ENCODE results near the gene ODAD2. TPM values are rescaled to one million over a fixed set of nuclear protein-coding genes. Genes with fewer than 3 reads are reported as not detected.

The ODAD2 gene
- total RNA-seq, 2 donors from 2014 or later: 0.66 TPM; not detected in 1

DNA sequence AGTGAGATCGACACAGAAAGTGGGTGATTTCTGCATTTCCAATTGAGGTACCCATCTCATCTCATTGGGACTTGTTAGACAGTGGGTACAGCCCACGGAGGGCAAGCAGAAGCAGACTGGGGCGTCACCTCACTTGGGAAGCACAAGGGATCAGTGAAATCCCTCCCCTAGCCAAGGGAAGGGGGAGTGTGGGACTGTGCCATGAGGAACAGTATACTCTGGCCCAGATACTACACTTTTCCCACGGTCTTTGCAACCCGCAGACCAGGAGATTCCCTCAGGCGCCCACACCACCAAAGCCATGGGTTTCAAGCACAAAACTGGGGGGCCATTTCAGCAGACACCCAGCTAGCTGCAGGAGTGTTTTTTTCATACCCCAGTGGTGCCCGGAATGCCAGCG, 99.8 kb downstream of the ODAD2 start:
- Histone ChIP-seq H3K4me1 (no peaks in the 10 kb centered on the region), H3K9me3 (no peaks in the 10 kb centered on the region), H3K27me3 (no peaks in the 10 kb centered on the region), H3K36me3 (replicated peaks in 1 of 2; ENCODE audit: insufficient read depth in 1 of 2, low read depth in 2 of 2) (no peaks in the 10 kb centered on the region), H3K4me3 (no peak overlapping the region), H3K27ac (no peak overlapping the region)
- intact Hi-C loops (cut with DNase I): no loop called here
- WGBS, 2 donors: 66 to 67% methylated on average over 6 of the region's 8 CpGs
- no peak for TF ChIP-seq POLR2A (IDR thresholded peaks at IDR 0.05)
- TF ChIP-seq, protein P1, sequence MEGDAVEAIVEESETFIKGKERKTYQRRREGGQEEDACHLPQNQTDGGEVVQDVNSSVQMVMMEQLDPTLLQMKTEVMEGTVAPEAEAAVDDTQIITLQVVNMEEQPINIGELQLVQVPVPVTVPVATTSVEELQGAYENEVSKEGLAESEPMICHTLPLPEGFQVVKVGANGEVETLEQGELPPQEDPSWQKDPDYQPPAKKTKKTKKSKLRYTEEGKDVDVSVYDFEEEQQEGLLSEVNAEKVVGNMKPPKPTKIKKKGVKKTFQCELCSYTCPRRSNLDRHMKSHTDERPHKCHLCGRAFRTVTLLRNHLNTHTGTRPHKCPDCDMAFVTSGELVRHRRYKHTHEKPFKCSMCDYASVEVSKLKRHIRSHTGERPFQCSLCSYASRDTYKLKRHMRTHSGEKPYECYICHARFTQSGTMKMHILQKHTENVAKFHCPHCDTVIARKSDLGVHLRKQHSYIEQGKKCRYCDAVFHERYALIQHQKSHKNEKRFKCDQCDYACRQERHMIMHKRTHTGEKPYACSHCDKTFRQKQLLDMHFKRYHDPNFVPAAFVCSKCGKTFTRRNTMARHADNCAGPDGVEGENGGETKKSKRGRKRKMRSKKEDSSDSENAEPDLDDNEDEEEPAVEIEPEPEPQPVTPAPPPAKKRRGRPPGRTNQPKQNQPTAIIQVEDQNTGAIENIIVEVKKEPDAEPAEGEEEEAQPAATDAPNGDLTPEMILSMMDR (IDR thresholded peaks at IDR 0.05): no peak
- ATAC-seq (no peak), DNase-seq (no peak)

- H3K36me3 ChIP-seq (replicated peaks in 1 of 2; ENCODE audit: insufficient read depth in 1 of 2, low read depth in 2 of 2): no peaks in the 10 kb centered on the region
- WGBS, 2 donors: 53 to 54% methylated on average over 6 to 7 of the region's 7 CpGs
- DNase-seq (no peak), ATAC-seq (no peak)
- no peaks in the 10 kb centered on the region for H3K4me1 ChIP-seq
- H3K4me3 ChIP-seq: no peak overlapping the region
- TF ChIP-seq, protein P1 (IDR thresholded peaks at IDR 0.05): no peak
- TF ChIP-seq POLR2A (IDR thresholded peaks at IDR 0.05): no peak
- H3K27ac ChIP-seq: no peak overlapping the region
- no peaks in the 10 kb centered on the region for H3K9me3 ChIP-seq
- intact Hi-C loops (cut with DNase I): no loop called here
- no peaks in the 10 kb centered on the region for H3K27me3 ChIP-seq
Observed at GRCh38 chr10:27893358-27893954, 105.4 kb downstream of the ODAD2 start.

DNA sequence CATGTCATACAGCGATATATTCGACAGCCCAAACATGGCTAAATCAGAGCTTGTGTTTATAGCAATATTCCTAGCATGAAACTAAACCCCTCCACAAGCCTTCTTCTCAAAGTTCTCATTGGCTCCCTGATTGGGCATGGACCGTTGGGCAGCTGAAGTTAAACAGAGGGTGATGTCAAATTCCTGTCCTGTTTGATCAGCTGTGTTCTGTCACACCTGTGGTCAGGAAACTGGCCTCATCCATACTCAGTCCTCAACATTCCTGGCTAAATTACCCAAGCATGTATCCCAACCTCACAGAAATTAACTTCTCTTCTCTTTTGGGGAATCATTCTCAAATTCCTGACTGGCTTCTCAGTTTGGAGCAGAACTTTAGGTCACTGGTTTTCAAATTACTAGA, 107.9 kb downstream of the ODAD2 start:
- intact Hi-C loops (cut with DNase I): no loop called here
- H3K36me3 ChIP-seq (replicated peaks in 1 of 2; ENCODE audit: insufficient read depth in 1 of 2, low read depth in 2 of 2): no peaks in the 10 kb centered on the region
- no peak overlapping the region for H3K27ac ChIP-seq
- no peak overlapping the region for H3K4me3 ChIP-seq
- no peak for ATAC-seq
- no peaks in the 10 kb centered on the region for H3K27me3 ChIP-seq
- no peak for DNase-seq
- 55 to 62% methylated on average over 3 of the region's 3 CpGs for WGBS, 2 donors
- TF ChIP-seq, protein P1 (IDR thresholded peaks at IDR 0.05): no peak
- TF ChIP-seq POLR2A (IDR thresholded peaks at IDR 0.05): no peak
- H3K9me3 ChIP-seq: no peaks in the 10 kb centered on the region
- H3K4me1 ChIP-seq: no peaks in the 10 kb centered on the region

- ATAC-seq (no peak), DNase-seq (no peak)
- WGBS, 2 donors: 75 to 77% methylated on average over 2 of the region's 2 CpGs
- H3K27ac ChIP-seq: no peak overlapping the region
- H3K4me3 ChIP-seq: no peak overlapping the region
- TF ChIP-seq POLR2A (IDR thresholded peaks at IDR 0.05): no peak
- TF ChIP-seq, protein P1 (IDR thresholded peaks at IDR 0.05): no peak
- H3K36me3 ChIP-seq (replicated peaks in 1 of 2; ENCODE audit: insufficient read depth in 1 of 2, low read depth in 2 of 2): no peaks in the 10 kb centered on the region
- no peaks in the 10 kb centered on the region for H3K9me3 ChIP-seq
- intact Hi-C loops (cut with DNase I): no loop called here
- no peaks in the 10 kb centered on the region for H3K4me1 ChIP-seq
- H3K27me3 ChIP-seq: no peaks in the 10 kb centered on the region
Observed at GRCh38 chr10:27889518-27889917, 109.4 kb downstream of the ODAD2 start.

DNA sequence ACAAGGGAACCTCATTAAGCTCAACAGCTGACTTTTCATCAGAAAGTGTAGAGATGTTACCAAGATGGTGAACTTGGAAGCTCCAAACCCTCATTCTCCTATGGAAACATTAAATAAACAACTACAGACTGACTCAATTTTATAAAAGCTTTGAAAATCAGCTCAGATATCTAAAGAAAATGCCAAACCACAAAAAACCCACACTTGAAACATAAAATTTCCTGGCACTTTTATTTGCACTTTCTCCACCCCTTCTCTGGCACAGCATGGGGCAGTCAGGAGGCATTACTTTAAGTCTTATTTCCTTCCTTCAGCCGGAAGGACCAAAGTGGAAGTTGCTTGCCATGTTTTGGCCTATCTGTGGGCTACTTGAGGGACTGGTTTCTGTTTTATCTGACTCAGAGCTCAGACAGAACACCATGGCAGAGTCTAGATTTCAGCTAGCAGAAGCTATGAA, 114.7 kb downstream of the ODAD2 start:
- no peak overlapping the region for H3K27ac ChIP-seq
- 63 to 88% methylated on average over 1 of the region's 1 CpG for WGBS, 2 donors
- no peak for TF ChIP-seq POLR2A (IDR thresholded peaks at IDR 0.05)
- TF ChIP-seq, protein P1 (IDR thresholded peaks at IDR 0.05): no peak
- DNase-seq (no peak), ATAC-seq (no peak)
- no peaks in the 10 kb centered on the region for H3K4me1 ChIP-seq
- no peak overlapping the region for H3K4me3 ChIP-seq
- no peaks in the 10 kb centered on the region for H3K9me3 ChIP-seq
- no peaks in the 10 kb centered on the region for H3K27me3 ChIP-seq
- intact Hi-C loops (cut with DNase I): no loop called here
- no peaks in the 10 kb centered on the region for H3K36me3 ChIP-seq (replicated peaks in 1 of 2; ENCODE audit: insufficient read depth in 1 of 2, low read depth in 2 of 2)

Data from body of pancreas (tissue), 4 donors.